Osteoblast (primary cell): Measurements from ENCODE around the gene CNTN5. TPM values are rescaled to one million over a fixed set of nuclear protein-coding genes. Genes with fewer than 3 reads are reported as not detected.

Experiments used
- DNase-seq: peaks from one replicate; pipeline ENCODE4 v3.0.0; 2011; ENCODE audit warnings: low spot score, mixed read lengths; ENCODE audit not compliant: insufficient read length; ENCODE audit errors: missing footprints
- H2AFZ ChIP-seq: 2 replicates; pipeline ENCODE4 v1.6.0; 2011; ENCODE audit warnings: mild to moderate bottlenecking, low read length
- H3K27ac ChIP-seq: 2 replicates; pipeline ENCODE4 v1.5.1; 2011; ENCODE audit warnings: mild to moderate bottlenecking, low read depth, low read length, moderate library complexity
- H3K27me3 ChIP-seq: 2 replicates; pipeline ENCODE4 v1.6.0; 2012; ENCODE audit warnings: mild to moderate bottlenecking, control low read depth, inconsistent platforms, low read length, moderate library complexity; ENCODE audit not compliant: insufficient read depth
- H3K36me3 ChIP-seq: 2 replicates; pipeline ENCODE4 v1.5.1; 2011; ENCODE audit warnings: mild to moderate bottlenecking, low read length, control low read depth, moderate library complexity; ENCODE audit not compliant: insufficient read depth
- H3K4me1 ChIP-seq: 2 replicates; pipeline ENCODE4 v1.5.1; 2011; ENCODE audit warnings: mild to moderate bottlenecking, low read length, control low read depth, moderate library complexity; ENCODE audit not compliant: insufficient read depth
- H3K4me2 ChIP-seq: 2 replicates; pipeline ENCODE4 v1.6.0; 2011; ENCODE audit warnings: mild to moderate bottlenecking, low read length; ENCODE audit not compliant: insufficient read depth
- H3K4me3 ChIP-seq: fragments of 200-600 bp; sonication (generic); 3 replicates; pipeline ENCODE4 v1.5.1; 2012; ENCODE audit warnings: mild to moderate bottlenecking, low read length, inconsistent platforms; ENCODE audit not compliant: insufficient read depth
- H3K79me2 ChIP-seq: 2 replicates; pipeline ENCODE4 v1.6.0; 2012; ENCODE audit warnings: mild to moderate bottlenecking, low read length, control low read depth, inconsistent platforms; ENCODE audit not compliant: insufficient read depth
- H3K9me3 ChIP-seq: 2 replicates; pipeline ENCODE4 v1.5.1; 2011; ENCODE audit warnings: low read depth, low read length, control low read depth
- H4K20me1 ChIP-seq: 2 replicates; pipeline ENCODE4 v1.6.0; 2012; ENCODE audit warnings: mild to moderate bottlenecking, low read length, control low read depth; ENCODE audit not compliant: insufficient read depth
- CTCF ChIP-seq: IDR thresholded peaks from 2 replicates; pipeline ENCODE4 v1.5.1; 2011; ENCODE audit warnings: mild to moderate bottlenecking, low read depth, low read length, moderate library complexity; ENCODE audit errors: extremely low read depth
- total RNA-seq: library from RNA; depleted of rRNA; stranded (reverse); fragments of >200 nt; gene quantifications from 2 replicates; pipeline ENCODE4 v1.2.3, GENCODE V29; 2012

CNTN5 gene
- total RNA-seq, 1 donor, result not detected

DNA sequence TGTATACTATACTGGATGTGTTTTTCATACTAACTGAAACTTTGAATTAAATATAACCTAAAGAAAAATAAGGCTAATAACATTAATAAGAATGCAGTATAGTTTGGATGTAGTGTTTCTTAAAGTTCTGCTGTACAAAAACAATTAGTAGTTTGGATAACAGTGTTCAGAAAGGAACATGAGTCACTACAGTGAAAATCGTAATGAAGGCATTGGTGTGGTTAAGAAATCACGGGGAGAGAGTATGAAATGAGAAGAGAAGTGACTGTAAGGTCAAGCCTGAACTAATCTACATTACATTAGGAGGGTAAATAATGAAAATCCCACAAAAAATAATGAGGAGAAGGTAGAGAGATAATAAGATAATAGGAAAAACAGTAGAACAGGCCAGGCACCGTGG, 939.8 kb downstream of the CNTN5 start:
- Histone ChIP-seq H3K27me3 (no peaks in the 10 kb centered on the region), H3K27ac (no peak overlapping the region), H2AFZ (no peak overlapping the region), H3K79me2 (no peaks in the 10 kb centered on the region), H3K4me3 (no peak overlapping the region), H3K36me3 (no peaks in the 10 kb centered on the region), H4K20me1 (no peaks in the 10 kb centered on the region), H3K9me3 (peaks cover 3% of the 10 kb centered on the region), H3K4me1 (no peaks in the 10 kb centered on the region), H3K4me2 (no peak overlapping the region)
- TF ChIP-seq CTCF, result no peak
- no peak for DNase-seq

- no peak for DNase-seq
Observed at GRCh38 chr11:99968336-99968735, 947.6 kb downstream of the CNTN5 start.

DNA sequence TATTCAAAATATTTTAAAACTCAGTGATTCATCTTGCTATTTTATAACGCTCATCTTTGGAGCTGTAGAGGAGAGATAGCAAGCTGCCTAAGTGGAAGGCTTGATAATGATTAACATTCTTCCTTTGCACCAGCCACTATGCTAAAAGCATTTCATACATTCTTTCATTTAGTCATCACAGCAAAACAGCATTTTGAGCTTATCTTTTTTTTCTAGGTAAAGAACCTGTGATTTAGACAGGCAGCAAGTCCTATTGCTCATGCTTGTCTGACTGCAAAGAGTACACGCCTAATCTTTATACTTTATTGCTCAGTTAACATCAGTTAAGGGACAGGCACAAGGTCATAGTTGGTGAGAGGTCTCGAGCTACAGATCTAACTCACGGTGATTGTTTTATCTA, 953.2 kb downstream of the CNTN5 start:
- H3K27me3 ChIP-seq, result no peaks in the 10 kb centered on the region
- DNase-seq, result no peak
- no peak overlapping the region for H3K27ac ChIP-seq
- H3K36me3 ChIP-seq, result no peaks in the 10 kb centered on the region
- no peak overlapping the region for H2AFZ ChIP-seq
- no peak for TF ChIP-seq CTCF
- no peaks in the 10 kb centered on the region for H4K20me1 ChIP-seq
- no peaks in the 10 kb centered on the region for H3K79me2 ChIP-seq
- H3K4me1 ChIP-seq, result no peaks in the 10 kb centered on the region
- H3K9me3 ChIP-seq, result peaks cover 9% of the 10 kb centered on the region
- no peak overlapping the region for H3K4me2 ChIP-seq
- H3K4me3 ChIP-seq, result no peak overlapping the region

More at GRCh38 chr11:99968336-99968735, 947.6 kb downstream of the CNTN5 start:
- H4K20me1 ChIP-seq, result no peaks in the 10 kb centered on the region
- H3K79me2 ChIP-seq, result no peaks in the 10 kb centered on the region
- no peaks in the 10 kb centered on the region for H3K36me3 ChIP-seq
- H3K27ac ChIP-seq, result no peak overlapping the region
- no peak overlapping the region for H3K4me2 ChIP-seq
- H3K9me3 ChIP-seq, result peaks cover 2% of the 10 kb centered on the region
- no peak overlapping the region for H2AFZ ChIP-seq
- TF ChIP-seq CTCF, result no peak
- no peak overlapping the region for H3K4me3 ChIP-seq
- H3K27me3 ChIP-seq, result no peaks in the 10 kb centered on the region
- no peaks in the 10 kb centered on the region for H3K4me1 ChIP-seq

DNA sequence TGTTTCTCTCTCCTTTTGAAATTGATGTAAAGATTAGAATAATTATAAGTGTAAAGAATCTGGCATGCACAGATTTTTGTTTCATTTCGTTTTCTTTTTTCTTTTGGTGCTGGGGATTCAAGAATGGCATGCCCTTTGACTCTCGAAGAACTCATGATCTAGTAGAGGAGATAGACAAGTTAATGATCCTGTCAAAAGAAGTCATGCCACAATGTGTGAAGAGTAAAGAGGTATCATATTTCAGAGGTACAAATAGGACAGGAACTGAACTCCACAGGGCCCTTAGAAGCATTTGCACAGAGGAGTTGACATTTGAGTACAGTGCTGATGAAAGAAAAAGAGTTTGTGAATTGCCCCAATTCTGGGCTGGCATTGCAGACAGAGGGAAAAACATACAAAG, 958.3 kb downstream of the CNTN5 start:
- Histone ChIP-seq H3K4me1 (no peaks in the 10 kb centered on the region), H3K4me3 (no peak overlapping the region), H3K27me3 (no peaks in the 10 kb centered on the region), H4K20me1 (no peaks in the 10 kb centered on the region), H3K36me3 (no peaks in the 10 kb centered on the region), H3K4me2 (no peak overlapping the region), H3K27ac (no peak overlapping the region), H2AFZ (no peak overlapping the region), H3K79me2 (no peaks in the 10 kb centered on the region), H3K9me3 (peaks cover 7% of the 10 kb centered on the region)
- DNase-seq, result no peak
- no peak for TF ChIP-seq CTCF
